WTC11 (cell line): ENCODE results near the gene BMPER. TPM values are rescaled to one million over a fixed set of nuclear protein-coding genes. Genes with fewer than 3 reads are reported as not detected.

Experiments used
- ATAC-seq: fragments of 200-7000 bp; cut with Tn5 transposase; 2 replicates; pipeline ENCODE4 v1.10.0; 2021; ENCODE audit warnings: mild to moderate bottlenecking, moderate library complexity
- CTCF ChIA-PET: fragments of 300-600 bp; sonication (Branson Sonifier 250); formaldehyde crosslinking; loops from one replicate; lab custom pipeline; 2021; ENCODE audit warnings: antibody characterized with exemption; lab: Charles Lee
- POLR2A ChIA-PET: fragments of 350-600 bp; sonication (Branson Sonifier 250); formaldehyde crosslinking; loops from one replicate; lab custom pipeline; 2021; ENCODE audit warnings: antibody characterized with exemption; lab: Charles Lee
- DNase-seq: peaks from one replicate; pipeline ENCODE4 v3.0.0; 2021; ENCODE audit warnings: low spot score
- H3K27ac Mint-ChIP-seq: 2 replicates; pipeline ENCODE4 v1.8.0; 2021; ENCODE audit warnings: mixed read lengths
- H3K27me3 Mint-ChIP-seq: 2 replicates; pipeline ENCODE4 v1.8.0; 2021; ENCODE audit warnings: low read depth, mild to moderate bottlenecking, moderate library complexity, mixed read lengths
- H3K36me3 Mint-ChIP-seq: 2 replicates; pipeline ENCODE4 v1.8.0; 2021; ENCODE audit warnings: mixed read lengths
- H3K4me1 Mint-ChIP-seq: 2 replicates; pipeline ENCODE4 v1.8.0; 2022; ENCODE audit warnings: mixed read lengths
- H3K4me3 Mint-ChIP-seq: 2 replicates; pipeline ENCODE4 v1.8.0; 2021; ENCODE audit warnings: mild to moderate bottlenecking, moderate library complexity, mixed read lengths
- H3K9me3 Mint-ChIP-seq: 2 replicates; pipeline ENCODE4 v1.8.0; 2021; ENCODE audit warnings: mixed read lengths
- ELF4 ChIP-seq: sonication (generic); formaldehyde crosslinking; IDR thresholded peaks from 2 replicates; pipeline ENCODE4 v1.8.1; 2022; ENCODE audit warnings: low read depth, mild to moderate bottlenecking, moderate library complexity, missing genetic modification reagents
- EMX1 ChIP-seq: fragments of 250-450 bp; sonication (Bioruptor Pico); IDR thresholded peaks from 2 replicates; pipeline ENCODE4 v1.8.0; 2021; ENCODE audit warnings: mild to moderate bottlenecking
- FOXJ3 ChIP-seq: sonication (generic); formaldehyde crosslinking; IDR thresholded peaks from 2 replicates; pipeline ENCODE4 v1.9.0; 2021; ENCODE audit warnings: missing genetic modification reagents, mild to moderate bottlenecking, borderline replicate concordance
- GABPB1 ChIP-seq: sonication (generic); formaldehyde crosslinking; IDR thresholded peaks from 2 replicates; pipeline ENCODE4 v1.8.1; 2023; ENCODE audit warnings: mild to moderate bottlenecking, missing genetic modification reagents
- GTF2I ChIP-seq: fragments of 250-450 bp; sonication (Bioruptor Pico); conservative IDR thresholded peaks from 2 replicates; pipeline ENCODE4 v1.4.0; 2021; ENCODE audit warnings: mild to moderate bottlenecking
- MLX ChIP-seq: sonication (generic); formaldehyde crosslinking; IDR thresholded peaks from 2 replicates; pipeline ENCODE4 v1.8.1; 2023; ENCODE audit warnings: mild to moderate bottlenecking, missing genetic modification reagents, moderate library complexity
- MXD4 ChIP-seq: fragments of 250-450 bp; sonication (Bioruptor Pico); IDR thresholded peaks from 2 replicates; pipeline ENCODE4 v1.8.0; 2021; ENCODE audit warnings: mild to moderate bottlenecking, moderate library complexity, borderline replicate concordance
- MYBL2 ChIP-seq: sonication (generic); formaldehyde crosslinking; IDR thresholded peaks from 2 replicates; pipeline ENCODE4 v1.8.1; 2023; ENCODE audit warnings: mild to moderate bottlenecking, moderate library complexity, missing genetic modification reagents
- NFE2L1 ChIP-seq: sonication (generic); formaldehyde crosslinking; IDR thresholded peaks from 2 replicates; pipeline ENCODE4 v1.8.1; 2023; ENCODE audit warnings: missing genetic modification reagents
- NFYB ChIP-seq: sonication (generic); formaldehyde crosslinking; conservative IDR thresholded peaks from 2 replicates; pipeline ENCODE4 v1.8.0; 2022; ENCODE audit warnings: low read depth, missing genetic modification reagents
- TEAD4 ChIP-seq: sonication (generic); formaldehyde crosslinking; IDR thresholded peaks from 2 replicates; pipeline ENCODE4 v1.8.0; 2022; ENCODE audit warnings: mild to moderate bottlenecking, missing genetic modification reagents
- TP53 ChIP-seq: sonication (generic); formaldehyde crosslinking; IDR thresholded peaks from 2 replicates; pipeline ENCODE4 v1.8.1; 2023; ENCODE audit warnings: mild to moderate bottlenecking, missing genetic modification reagents
- ZNF317 ChIP-seq: sonication (generic); formaldehyde crosslinking; IDR thresholded peaks from 2 replicates; pipeline ENCODE4 v1.8.1; 2023; ENCODE audit warnings: low read depth, mild to moderate bottlenecking, moderate library complexity, missing genetic modification reagents, borderline replicate concordance
- ZNF396 ChIP-seq: fragments of 250-450 bp; sonication (Bioruptor Pico); IDR thresholded peaks from 2 replicates; pipeline ENCODE4 v1.8.0; 2021; ENCODE audit warnings: mild to moderate bottlenecking, moderate library complexity, borderline replicate concordance
- total RNA-seq: library from RNA; stranded (reverse); gene quantifications from 3 replicates; pipeline ENCODE4 v1.2.3, GENCODE V29; 2021
- TF ChIP-seq, protein P1 (sequence below): sonication (generic); formaldehyde crosslinking; IDR thresholded peaks from 2 replicates; pipeline ENCODE4 v1.8.0; 2022; ENCODE audit warnings: mild to moderate bottlenecking, missing genetic modification reagents
- TF ChIP-seq, protein P2 (sequence below): sonication (generic); formaldehyde crosslinking; IDR thresholded peaks from 2 replicates; pipeline ENCODE4 v1.8.0; 2022; ENCODE audit warnings: mild to moderate bottlenecking, missing genetic modification reagents
- TF ChIP-seq, protein P3 (sequence below): fragments of 200-600 bp; IDR thresholded peaks from 2 replicates; pipeline ENCODE4 v1.8.0; 2022; ENCODE audit warnings: antibody characterized with exemption
- TF ChIP-seq, protein P4 (sequence below): fragments of 250-450 bp; sonication (Bioruptor Pico); IDR thresholded peaks from 2 replicates; pipeline ENCODE4 v2.1.2; 2022; ENCODE audit warnings: mild to moderate bottlenecking, moderate library complexity

BMPER gene
- total RNA-seq, 1 experiment from 2014 or later, result 1.9 TPM

DNA sequence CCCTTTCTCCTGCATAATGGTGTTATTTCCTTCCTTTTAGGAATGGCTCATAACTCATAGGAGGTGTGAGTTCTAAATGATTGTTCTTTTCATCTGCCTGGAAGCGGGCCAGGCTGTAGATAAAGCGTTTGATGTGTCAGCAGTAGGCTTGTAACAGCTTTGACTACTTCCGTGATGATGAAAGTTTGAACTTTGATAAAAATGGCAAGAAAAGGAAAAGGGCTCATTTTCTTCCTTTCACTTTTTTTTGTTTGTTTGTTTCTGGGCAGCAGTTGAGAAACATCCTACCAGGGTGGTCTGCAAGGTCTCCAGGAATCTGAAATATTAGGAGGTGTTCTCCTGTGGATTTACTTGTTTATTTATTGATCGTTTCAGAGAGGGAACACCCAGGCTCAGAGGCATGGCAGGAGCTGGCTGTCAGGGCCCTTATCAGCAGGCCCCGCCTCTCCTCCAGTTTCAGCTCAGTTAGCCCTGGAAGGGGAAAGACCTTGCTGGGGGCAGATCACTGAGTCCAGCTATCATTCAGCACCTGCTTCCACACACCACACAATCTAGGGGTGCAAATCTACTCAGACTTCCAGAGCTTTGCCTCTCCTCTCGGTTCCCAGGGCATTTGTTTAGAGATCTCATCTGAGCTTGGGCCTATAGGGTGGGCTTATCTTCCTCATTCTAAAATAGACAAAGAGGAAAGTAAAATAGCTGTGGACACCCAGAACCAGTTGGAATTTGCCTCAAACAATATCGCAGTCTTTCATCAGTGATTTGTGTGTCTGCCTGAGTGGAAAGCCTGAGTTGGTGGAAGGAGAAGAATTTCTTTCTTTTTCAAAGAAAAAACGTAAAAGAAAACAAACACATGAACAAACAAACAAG is 130.9 kb downstream of the BMPER start:
- Mint-ChIP-seq H3K27ac (0 out of 2 replicates have a peak overlapping the region, but pooled peaks have one; percentile 18), H3K9me3 (peaks cover 6% of the 10 kb centered on the region; the same call in 1 of the 2 replicates), H3K27me3 (no peaks in the 10 kb centered on the region), H3K36me3 (no peaks in the 10 kb centered on the region), H3K4me3 (no peak overlapping the region), H3K4me1 (peaks cover 25% of the 10 kb centered on the region)
- peak; percentile 23 for DNase-seq
- CTCF ChIA-PET, result interaction anchor here (1.3 to 1.4 kb wide), 2 partner anchors 52 to 54 kb away, joined by 5 to 10 read pairs; no protein-coding TSS in a partner anchor
- TF ChIP-seq, protein P1, sequence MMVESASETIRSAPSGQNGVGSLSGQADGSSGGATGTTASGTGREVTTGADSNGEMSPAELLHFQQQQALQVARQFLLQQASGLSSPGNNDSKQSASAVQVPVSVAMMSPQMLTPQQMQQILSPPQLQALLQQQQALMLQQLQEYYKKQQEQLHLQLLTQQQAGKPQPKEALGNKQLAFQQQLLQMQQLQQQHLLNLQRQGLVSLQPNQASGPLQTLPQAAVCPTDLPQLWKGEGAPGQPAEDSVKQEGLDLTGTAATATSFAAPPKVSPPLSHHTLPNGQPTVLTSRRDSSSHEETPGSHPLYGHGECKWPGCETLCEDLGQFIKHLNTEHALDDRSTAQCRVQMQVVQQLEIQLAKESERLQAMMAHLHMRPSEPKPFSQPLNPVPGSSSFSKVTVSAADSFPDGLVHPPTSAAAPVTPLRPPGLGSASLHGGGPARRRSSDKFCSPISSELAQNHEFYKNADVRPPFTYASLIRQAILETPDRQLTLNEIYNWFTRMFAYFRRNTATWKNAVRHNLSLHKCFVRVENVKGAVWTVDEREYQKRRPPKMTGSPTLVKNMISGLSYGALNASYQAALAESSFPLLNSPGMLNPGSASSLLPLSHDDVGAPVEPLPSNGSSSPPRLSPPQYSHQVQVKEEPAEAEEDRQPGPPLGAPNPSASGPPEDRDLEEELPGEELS (CRISPR knock-in tag), result no peak
- TF ChIP-seq GABPB1 (CRISPR knock-in tag) (peak; percentile 60), MXD4 (CRISPR knock-in tag) (no peak), MLX (no peak)
- TF ChIP-seq, all 79 proteins: peak for 1
- POLR2A ChIA-PET, result no interaction called here
- peak; percentile 84 for ATAC-seq

DNA sequence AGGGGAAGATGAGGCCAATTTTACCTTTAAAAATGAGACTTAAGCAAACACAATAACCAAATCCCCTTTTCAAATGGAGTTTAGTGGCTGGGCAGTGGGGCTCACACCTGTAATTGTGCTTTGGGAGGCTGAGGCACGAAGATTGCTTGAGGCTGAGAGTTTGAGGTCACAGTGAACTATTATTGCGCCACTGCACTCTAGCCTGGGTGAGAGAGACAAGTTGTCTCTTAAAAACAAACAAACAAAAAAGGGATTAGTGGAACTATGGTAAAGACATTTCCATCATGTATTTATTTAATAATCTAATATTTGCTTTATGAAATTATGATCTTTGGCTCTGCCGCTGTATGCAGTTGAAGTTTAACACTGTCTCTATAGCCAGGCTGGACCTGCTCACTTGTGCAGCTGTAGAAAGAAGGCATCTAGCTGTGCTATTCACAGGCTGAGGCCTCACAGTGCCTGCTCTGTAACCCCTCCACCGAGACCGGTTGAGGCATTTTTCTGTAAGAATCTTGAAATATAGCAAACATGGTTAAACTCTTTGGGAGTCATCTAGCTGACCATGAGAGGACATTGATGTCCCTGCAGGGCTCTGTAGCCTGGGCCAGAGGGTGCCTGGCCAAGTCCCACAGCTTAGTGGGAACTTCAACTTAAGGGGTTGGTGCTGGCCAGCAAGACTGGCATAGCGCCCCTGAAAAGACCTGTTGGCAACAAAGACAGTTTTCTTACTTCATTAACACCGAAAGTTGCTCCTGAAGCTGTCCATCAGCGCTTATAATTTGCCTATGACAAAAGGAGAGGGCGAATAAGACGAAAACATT is 131.8 kb downstream of the BMPER start:
- Mint-ChIP-seq H3K4me1 (peaks cover 27% of the 10 kb centered on the region), H3K9me3 (peaks cover 6% of the 10 kb centered on the region; the same call in 1 of the 2 replicates), H3K27me3 (no peaks in the 10 kb centered on the region), H3K4me3 (no peak overlapping the region), H3K27ac (no peak overlapping the region), H3K36me3 (no peaks in the 10 kb centered on the region)
- DNase-seq (no peak), ATAC-seq (no peak)
- TF ChIP-seq FOXJ3 (CRISPR knock-in tag) (no peak), ZNF396 (CRISPR knock-in tag) (no peak), ZNF317 (no peak), TEAD4 (no peak), MYBL2 (CRISPR knock-in tag) (no peak)
- TF ChIP-seq, protein P2, sequence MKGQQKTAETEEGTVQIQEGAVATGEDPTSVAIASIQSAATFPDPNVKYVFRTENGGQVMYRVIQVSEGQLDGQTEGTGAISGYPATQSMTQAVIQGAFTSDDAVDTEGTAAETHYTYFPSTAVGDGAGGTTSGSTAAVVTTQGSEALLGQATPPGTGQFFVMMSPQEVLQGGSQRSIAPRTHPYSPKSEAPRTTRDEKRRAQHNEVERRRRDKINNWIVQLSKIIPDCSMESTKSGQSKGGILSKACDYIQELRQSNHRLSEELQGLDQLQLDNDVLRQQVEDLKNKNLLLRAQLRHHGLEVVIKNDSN (CRISPR knock-in tag), result no peak
- TF ChIP-seq, protein P3, sequence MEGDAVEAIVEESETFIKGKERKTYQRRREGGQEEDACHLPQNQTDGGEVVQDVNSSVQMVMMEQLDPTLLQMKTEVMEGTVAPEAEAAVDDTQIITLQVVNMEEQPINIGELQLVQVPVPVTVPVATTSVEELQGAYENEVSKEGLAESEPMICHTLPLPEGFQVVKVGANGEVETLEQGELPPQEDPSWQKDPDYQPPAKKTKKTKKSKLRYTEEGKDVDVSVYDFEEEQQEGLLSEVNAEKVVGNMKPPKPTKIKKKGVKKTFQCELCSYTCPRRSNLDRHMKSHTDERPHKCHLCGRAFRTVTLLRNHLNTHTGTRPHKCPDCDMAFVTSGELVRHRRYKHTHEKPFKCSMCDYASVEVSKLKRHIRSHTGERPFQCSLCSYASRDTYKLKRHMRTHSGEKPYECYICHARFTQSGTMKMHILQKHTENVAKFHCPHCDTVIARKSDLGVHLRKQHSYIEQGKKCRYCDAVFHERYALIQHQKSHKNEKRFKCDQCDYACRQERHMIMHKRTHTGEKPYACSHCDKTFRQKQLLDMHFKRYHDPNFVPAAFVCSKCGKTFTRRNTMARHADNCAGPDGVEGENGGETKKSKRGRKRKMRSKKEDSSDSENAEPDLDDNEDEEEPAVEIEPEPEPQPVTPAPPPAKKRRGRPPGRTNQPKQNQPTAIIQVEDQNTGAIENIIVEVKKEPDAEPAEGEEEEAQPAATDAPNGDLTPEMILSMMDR, result no peak
- ChIA-PET CTCF (interaction anchor here (1.3 to 1.4 kb wide), 2 partner anchors 51 to 55 kb away, joined by 5 to 10 read pairs; no protein-coding TSS in a partner anchor), POLR2A (no interaction called here)

GRCh38 chr7:34038816-34039470 is 133.6 kb downstream of the BMPER start:
- Mint-ChIP-seq H3K9me3 (peaks cover under 1% of the 10 kb centered on the region; the same call in 1 of the 2 replicates), H3K27ac (no peak overlapping the region), H3K4me1 (peaks cover 27% of the 10 kb centered on the region), H3K36me3 (no peaks in the 10 kb centered on the region), H3K27me3 (no peaks in the 10 kb centered on the region), H3K4me3 (no peak overlapping the region)
- ATAC-seq (no peak), DNase-seq (no peak)
- ChIA-PET POLR2A (no interaction called here), CTCF (interaction anchor here (0.9 to 1.5 kb wide), 2 partner anchors 56 to 106 kb away, joined by 6 read pairs; no protein-coding TSS in a partner anchor)
- TF ChIP-seq EMX1 (CRISPR knock-in tag) (no peak), TP53 (CRISPR knock-in tag) (no peak), NFYB (CRISPR knock-in tag) (no peak), GTF2I (no peak), ELF4 (CRISPR knock-in tag) (no peak), NFE2L1 (no peak)
- TF ChIP-seq, protein P1 (CRISPR knock-in tag), result no peak
- TF ChIP-seq, protein P4, sequence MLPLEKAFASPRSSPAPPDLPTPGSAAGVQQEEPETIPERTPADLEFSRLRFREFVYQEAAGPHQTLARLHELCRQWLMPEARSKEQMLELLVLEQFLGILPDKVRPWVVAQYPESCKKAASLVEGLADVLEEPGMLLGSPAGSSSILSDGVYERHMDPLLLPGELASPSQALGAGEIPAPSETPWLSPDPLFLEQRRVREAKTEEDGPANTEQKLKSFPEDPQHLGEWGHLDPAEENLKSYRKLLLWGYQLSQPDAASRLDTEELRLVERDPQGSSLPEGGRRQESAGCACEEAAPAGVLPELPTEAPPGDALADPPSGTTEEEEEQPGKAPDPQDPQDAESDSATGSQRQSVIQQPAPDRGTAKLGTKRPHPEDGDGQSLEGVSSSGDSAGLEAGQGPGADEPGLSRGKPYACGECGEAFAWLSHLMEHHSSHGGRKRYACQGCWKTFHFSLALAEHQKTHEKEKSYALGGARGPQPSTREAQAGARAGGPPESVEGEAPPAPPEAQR (CRISPR knock-in tag), result no peak
